Uterus (tissue), 2 donors: Measurements from ENCODE around the gene TCF19.

ENCODE experiments used
- POLR2A ChIP-seq, 2 donors: fragments of 450-650 bp; IDR thresholded peaks; one replicate each; pipeline ENCODE4 v1.6.1; 2016; ENCODE audit warnings: antibody characterized with exemption in 2 of 2, mild to moderate bottlenecking in 1 of 2, moderate library complexity in 1 of 2
- TF ChIP-seq, protein P1 (sequence below), 4 experiments: fragments of 200-600 bp in 2 of 4; fragments of 450-650 bp in 2 of 4; sonication (generic) in 2 of 4; IDR thresholded peaks; one replicate each; pipeline ENCODE4 v1.5.1; 2016 to 2019; ENCODE audit warnings: antibody characterized with exemption in 4 of 4, mild to moderate bottlenecking in 2 of 4, moderate library complexity in 1 of 4

DNA sequence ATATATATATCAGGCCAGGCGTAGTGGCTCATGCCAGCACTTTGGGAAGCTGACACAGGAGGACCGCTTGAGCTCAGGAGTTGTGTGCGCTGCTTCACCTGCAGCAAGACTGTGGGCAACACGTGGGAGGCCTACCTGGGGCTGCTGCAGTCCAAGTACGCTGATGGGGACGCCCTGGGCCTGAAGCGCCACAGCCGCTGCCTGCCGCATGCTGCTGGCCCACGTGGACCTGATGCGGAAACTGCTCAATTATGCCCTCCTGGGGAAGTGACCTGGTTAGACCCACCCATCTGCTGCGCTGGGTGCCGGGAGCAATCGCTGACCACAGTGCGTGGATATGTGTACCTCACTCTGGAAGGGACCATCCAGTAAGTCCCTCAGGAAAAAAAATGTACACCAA lies 17.7 kb upstream of the TCF19 start:
- TF ChIP-seq, protein P1, sequence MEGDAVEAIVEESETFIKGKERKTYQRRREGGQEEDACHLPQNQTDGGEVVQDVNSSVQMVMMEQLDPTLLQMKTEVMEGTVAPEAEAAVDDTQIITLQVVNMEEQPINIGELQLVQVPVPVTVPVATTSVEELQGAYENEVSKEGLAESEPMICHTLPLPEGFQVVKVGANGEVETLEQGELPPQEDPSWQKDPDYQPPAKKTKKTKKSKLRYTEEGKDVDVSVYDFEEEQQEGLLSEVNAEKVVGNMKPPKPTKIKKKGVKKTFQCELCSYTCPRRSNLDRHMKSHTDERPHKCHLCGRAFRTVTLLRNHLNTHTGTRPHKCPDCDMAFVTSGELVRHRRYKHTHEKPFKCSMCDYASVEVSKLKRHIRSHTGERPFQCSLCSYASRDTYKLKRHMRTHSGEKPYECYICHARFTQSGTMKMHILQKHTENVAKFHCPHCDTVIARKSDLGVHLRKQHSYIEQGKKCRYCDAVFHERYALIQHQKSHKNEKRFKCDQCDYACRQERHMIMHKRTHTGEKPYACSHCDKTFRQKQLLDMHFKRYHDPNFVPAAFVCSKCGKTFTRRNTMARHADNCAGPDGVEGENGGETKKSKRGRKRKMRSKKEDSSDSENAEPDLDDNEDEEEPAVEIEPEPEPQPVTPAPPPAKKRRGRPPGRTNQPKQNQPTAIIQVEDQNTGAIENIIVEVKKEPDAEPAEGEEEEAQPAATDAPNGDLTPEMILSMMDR (IDR thresholded peaks at IDR 0.05) = no peak
- TF ChIP-seq POLR2A (IDR thresholded peaks at IDR 0.05) = no peak
